Thoracic aorta (tissue), 2 donors: Measurements from ENCODE around the gene ASB10. TPM values are rescaled to one million over a fixed set of nuclear protein-coding genes. Genes with fewer than 3 reads are reported as not detected.

Source experiments
- ATAC-seq: fragments of 150-250 bp; one replicate; pipeline ENCODE4 v1.8.0; 2017; ENCODE audit warnings: low read depth; ENCODE audit not compliant: insufficient number of reproducible peaks, low FRiP score
- DNase-seq: peaks from one replicate; pipeline ENCODE4 v3.0.0-alpha.2; 2020; ENCODE audit warnings: low spot score
- H3K27ac ChIP-seq, 2 donors: fragments of 200-600 bp; sonication (generic); 1 replicate in 1 of 2; 2 replicates in 1 of 2; pipeline ENCODE4 v1.5.1; 2016; ENCODE audit warnings: mild to moderate bottlenecking in 2 of 2, moderate library complexity in 2 of 2
- H3K27me3 ChIP-seq: fragments of 200-600 bp; sonication (generic); replicated peaks from 2 replicates; pipeline ENCODE4 v1.6.0; 2016; ENCODE audit warnings: mild to moderate bottlenecking; ENCODE audit not compliant: insufficient read depth
- H3K36me3 ChIP-seq: fragments of 200-600 bp; sonication (generic); one replicate; pipeline ENCODE4 v1.5.1; 2016
- H3K4me1 ChIP-seq, 2 donors: fragments of 200-600 bp; sonication (generic); 1 replicate in 1 of 2; 2 replicates in 1 of 2; pipeline versions ENCODE4 v1.5.1 to v1.6.0; 2016; ENCODE audit warnings: low read depth in 2 of 2, mild to moderate bottlenecking in 1 of 2; ENCODE audit not compliant: control insufficient read depth in 1 of 2
- H3K4me3 ChIP-seq: fragments of 200-600 bp; sonication (generic); 2 replicates; pipeline ENCODE4 v1.5.1; 2016; ENCODE audit warnings: mild to moderate bottlenecking
- H3K9me3 ChIP-seq: fragments of 200-600 bp; sonication (generic); 2 replicates; pipeline ENCODE4 v1.5.1; 2016
- total RNA-seq, 2 donors: library from RNA; depleted of rRNA; stranded (reverse); fragments of >200 nt; gene quantifications; one replicate each; pipeline versions ENCODE4 v1.1.0 to v1.2.3, GENCODE V29; 2016
- TF ChIP-seq, protein P1 (sequence below): fragments of 200-600 bp; sonication (generic); IDR thresholded peaks from one replicate; pipeline ENCODE4 v1.5.1; 2019; ENCODE audit warnings: antibody characterized with exemption

ASB10 gene
- total RNA-seq, 2 donors from 2014 or later = not detected

DNA sequence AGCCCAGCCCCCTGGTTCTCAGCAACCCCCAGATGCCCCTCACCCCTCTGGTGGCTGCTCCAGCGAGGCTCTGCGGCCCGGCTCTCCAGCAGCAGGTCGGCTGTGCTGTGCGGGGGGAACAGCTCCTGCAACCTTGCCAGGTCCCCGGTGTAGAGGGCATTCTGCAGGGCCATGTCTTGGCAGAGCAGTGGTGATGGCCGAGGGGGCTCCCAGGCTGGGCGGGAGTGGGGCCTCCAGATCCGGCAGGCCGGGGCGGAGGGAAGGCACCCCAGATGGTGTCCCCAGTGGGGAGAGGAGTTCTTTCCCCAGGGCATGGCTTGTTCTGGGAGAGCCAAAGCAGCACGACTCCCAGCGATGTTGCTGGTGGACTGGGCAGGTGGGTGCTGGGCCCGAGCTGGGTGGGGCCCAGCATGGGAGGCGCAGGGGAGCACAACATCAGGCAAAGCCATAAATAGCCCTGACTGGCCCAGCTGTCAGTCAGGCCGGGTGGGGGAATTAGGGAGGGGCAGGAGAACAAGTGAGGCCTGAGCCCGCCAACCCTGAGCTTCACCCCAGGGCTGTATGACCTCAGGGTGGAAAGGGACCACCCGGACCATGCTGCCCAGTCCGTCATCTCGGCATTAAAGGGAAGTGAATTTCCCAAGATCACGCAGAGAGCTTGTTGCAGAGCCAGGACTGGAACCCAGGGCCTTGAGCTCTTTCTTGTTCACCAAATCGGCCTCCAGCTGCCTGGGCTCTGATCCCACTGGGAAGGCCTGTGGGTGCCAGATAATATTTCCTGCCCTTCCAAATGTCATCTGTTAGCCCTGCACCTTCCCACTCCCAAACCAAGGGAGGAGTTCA is 580 bp upstream of the ASB10 start:
- H3K36me3 ChIP-seq = no peaks in the 10 kb centered on the region
- no peaks in the 10 kb centered on the region for H3K27me3 ChIP-seq
- H3K27ac ChIP-seq = no peak overlapping the region
- TF ChIP-seq, protein P1, sequence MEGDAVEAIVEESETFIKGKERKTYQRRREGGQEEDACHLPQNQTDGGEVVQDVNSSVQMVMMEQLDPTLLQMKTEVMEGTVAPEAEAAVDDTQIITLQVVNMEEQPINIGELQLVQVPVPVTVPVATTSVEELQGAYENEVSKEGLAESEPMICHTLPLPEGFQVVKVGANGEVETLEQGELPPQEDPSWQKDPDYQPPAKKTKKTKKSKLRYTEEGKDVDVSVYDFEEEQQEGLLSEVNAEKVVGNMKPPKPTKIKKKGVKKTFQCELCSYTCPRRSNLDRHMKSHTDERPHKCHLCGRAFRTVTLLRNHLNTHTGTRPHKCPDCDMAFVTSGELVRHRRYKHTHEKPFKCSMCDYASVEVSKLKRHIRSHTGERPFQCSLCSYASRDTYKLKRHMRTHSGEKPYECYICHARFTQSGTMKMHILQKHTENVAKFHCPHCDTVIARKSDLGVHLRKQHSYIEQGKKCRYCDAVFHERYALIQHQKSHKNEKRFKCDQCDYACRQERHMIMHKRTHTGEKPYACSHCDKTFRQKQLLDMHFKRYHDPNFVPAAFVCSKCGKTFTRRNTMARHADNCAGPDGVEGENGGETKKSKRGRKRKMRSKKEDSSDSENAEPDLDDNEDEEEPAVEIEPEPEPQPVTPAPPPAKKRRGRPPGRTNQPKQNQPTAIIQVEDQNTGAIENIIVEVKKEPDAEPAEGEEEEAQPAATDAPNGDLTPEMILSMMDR = no peak
- ATAC-seq = no peak
- H3K4me3 ChIP-seq = no peak overlapping the region
- H3K9me3 ChIP-seq = no peaks in the 10 kb centered on the region
- no peak for DNase-seq
- no peaks in the 10 kb centered on the region for H3K4me1 ChIP-seq

DNA sequence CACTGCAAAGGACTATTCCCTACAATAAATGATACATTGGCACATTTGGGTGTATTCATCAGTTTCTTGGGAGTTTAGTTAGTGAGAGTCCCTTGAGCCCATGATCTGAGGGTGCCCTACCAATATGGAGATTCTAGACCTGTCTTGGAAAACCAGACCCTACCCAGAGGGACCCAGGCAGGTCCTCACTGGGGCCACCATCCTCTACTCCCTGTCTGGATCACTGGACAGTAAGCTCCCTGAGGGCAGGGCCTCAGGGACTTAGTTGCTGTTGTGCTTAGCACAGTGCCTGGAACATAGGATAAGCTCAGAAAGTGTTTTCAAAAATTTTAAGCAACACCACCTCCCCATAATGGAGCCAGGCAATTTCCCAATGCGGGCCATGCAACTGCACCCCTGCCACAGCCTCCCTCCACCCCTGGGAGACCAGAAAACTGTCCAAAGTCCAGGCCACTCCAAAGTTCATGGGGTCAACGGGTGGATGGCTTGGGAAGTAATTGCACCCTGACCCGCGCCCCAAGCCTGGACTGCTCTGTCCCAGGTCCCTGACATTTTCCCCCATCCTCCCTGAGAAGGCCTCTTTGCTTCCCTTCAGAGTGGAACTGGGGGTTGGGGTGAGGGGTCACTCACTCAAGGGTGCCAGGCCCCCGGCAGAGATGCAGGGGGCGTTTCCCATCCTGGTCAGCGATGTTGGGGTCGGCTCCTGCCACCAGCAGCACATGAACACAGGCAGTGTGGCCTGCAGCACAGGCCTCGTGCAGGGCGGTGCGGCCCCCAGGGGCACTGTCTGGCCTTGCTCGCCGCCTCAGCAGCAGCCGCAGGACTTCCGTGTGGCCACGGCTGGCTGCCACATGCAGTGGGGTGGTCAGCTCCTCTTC is 1.0 kb downstream of the ASB10 start:
- TF ChIP-seq, protein P1 = no peak
- Histone ChIP-seq H3K27me3 (no peaks in the 10 kb centered on the region), H3K27ac (no peak overlapping the region), H3K9me3 (no peaks in the 10 kb centered on the region), H3K4me1 (no peaks in the 10 kb centered on the region), H3K4me3 (no peak overlapping the region), H3K36me3 (no peaks in the 10 kb centered on the region)
- no peak for DNase-seq
- no peak for ATAC-seq

DNA sequence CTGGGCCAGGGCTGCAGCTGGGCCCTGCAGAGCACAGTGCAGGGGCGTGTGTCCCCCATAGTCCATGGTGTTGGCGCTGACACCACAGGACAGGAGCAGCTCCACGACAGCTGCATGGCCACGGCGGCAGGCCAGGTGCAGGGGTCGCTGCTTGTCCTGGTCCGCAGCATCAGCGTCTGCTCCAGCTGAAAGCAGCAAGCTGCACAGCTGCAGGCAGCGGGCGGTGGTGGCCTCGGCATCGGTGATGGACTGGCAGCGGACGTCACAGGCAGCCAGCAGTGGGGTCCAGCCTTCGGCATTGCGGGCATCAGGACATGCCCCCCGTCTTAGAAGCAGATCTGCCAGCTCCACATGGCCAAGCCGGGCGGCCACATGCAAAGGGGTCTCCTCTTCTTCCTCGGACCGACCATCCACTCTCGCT is 6.0 kb downstream of the ASB10 start:
- Histone ChIP-seq H3K36me3 (no peaks in the 10 kb centered on the region), H3K27ac (no peak overlapping the region), H3K27me3 (no peaks in the 10 kb centered on the region), H3K4me3 (no peak overlapping the region), H3K9me3 (no peaks in the 10 kb centered on the region), H3K4me1 (no peaks in the 10 kb centered on the region)
- ATAC-seq (no peak), DNase-seq (no peak)
- TF ChIP-seq, protein P1 = no peak

DNA sequence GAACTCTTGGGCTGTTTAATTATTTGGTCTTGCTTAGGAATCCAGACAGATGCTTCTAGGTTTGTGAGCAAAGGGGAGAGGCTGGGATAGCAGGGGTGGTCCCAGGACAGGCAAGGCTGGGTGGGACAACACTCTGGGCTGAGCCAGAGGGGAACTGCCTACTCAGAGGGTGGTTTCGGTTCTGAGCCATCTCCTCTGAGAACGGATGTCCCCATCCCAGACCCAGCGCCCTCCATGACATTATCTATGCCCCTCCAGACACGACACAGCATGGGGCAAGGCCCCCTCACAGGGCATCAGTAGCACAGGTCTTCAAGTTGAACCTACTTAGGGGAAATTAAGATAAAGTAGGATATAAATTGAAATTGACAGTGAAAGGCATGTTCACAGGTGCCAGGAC is 7.1 kb downstream of the ASB10 start:
- Histone ChIP-seq H3K9me3 (no peaks in the 10 kb centered on the region), H3K27me3 (peaks cover 4% of the 10 kb centered on the region), H3K4me1 (peaks cover 0 to under 1% of the 10 kb centered on the region in 2 donors), H3K4me3 (no peak overlapping the region), H3K27ac (no peak overlapping the region), H3K36me3 (no peaks in the 10 kb centered on the region)
- DNase-seq (no peak), ATAC-seq (no peak)
- TF ChIP-seq, protein P1 = no peak

DNA sequence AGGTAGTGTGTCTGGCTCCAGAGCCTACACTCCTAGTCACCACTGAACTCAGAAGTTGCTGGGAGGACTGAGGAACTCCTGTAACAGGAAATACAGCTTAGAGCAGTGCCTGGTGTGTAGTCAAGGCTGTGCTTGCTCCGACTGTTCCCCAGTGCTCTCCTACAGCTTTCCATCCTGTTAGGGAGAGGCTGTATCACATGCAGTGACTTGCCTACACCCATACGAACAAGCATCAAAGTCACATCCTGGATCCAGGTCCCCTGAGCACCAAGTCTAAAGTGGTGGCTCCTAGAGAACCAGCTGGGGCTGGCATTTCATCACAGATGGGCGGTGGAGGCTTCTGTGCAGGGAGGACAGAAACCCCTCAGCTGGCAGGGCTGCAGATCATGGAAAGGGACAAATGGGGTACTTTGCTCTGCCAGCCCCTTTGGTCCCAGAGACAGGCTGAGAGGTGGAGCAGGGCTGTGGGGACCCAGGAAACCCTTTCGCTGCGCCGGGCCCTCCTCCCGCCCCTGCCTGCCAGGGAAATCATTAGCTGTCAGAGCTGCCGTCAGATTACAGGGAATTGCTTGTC is 7.7 kb downstream of the ASB10 start:
- DNase-seq = no peak

More for the DNA sequence above, 7.7 kb downstream of the ASB10 start:
- H3K4me1 ChIP-seq = peaks cover 0 to 6% of the 10 kb centered on the region in 2 donors
- no peak overlapping the region for H3K27ac ChIP-seq
- no peaks in the 10 kb centered on the region for H3K36me3 ChIP-seq
- H3K27me3 ChIP-seq = peaks cover 4% of the 10 kb centered on the region
- TF ChIP-seq, protein P1 = no peak
- H3K4me3 ChIP-seq = no peak overlapping the region
- no peak for ATAC-seq
- H3K9me3 ChIP-seq = no peaks in the 10 kb centered on the region
